MCF 10A (cell line): ENCODE results near the gene CREB3L2. TPM values are rescaled to one million over a fixed set of nuclear protein-coding genes. Genes with fewer than 3 reads are reported as not detected.
A peak's percentile ranks its signal among the peaks of the same experiment; 100 is the strongest.

Source experiments
- BruUV-seq: library from RNA; stranded (reverse); fragments of 400-500 nt; replicated peaks from 2 replicates; lab custom pipeline; 2021; lab: Mats Ljungman, UMichigan
- CTCF ChIA-PET: fragments of 300-600 bp; sonication (Branson Sonifier 250); formaldehyde crosslinking; extraction: SDS; loops from one replicate; lab custom pipeline; 2021; ENCODE audit warnings: antibody characterized with exemption, inconsistent platforms; lab: Yijun Ruan, JAX
- POLR2A ChIA-PET: fragments of 300-600, 350-650 bp; sonication (Branson Sonifier 250); formaldehyde crosslinking; extraction: SDS; loops from one replicate; lab custom pipeline; 2020; ENCODE audit warnings: antibody characterized with exemption, inconsistent platforms; lab: Yijun Ruan, JAX
- DNase-seq: peaks from one replicate; pipeline ENCODE4 v3.0.0-alpha.2; 2018; ENCODE audit not compliant: unreplicated experiment
- H3K27ac Mint-ChIP-seq: one replicate; pipeline ENCODE4 v1.8.0; 2022; ENCODE audit warnings: mild to moderate bottlenecking, low read depth, mixed read lengths; ENCODE audit not compliant: unreplicated experiment
- H3K27me3 Mint-ChIP-seq: one replicate; pipeline ENCODE4 v1.8.0; 2022; ENCODE audit warnings: mixed read lengths; ENCODE audit not compliant: insufficient read depth, unreplicated experiment
- H3K36me3 Mint-ChIP-seq: one replicate; pipeline ENCODE4 v1.8.0; 2022; ENCODE audit warnings: mild to moderate bottlenecking, moderate library complexity, mixed read lengths; ENCODE audit not compliant: insufficient read depth, unreplicated experiment
- H3K4me1 Mint-ChIP-seq: one replicate; pipeline ENCODE4 v1.8.0; 2022; ENCODE audit warnings: mixed read lengths; ENCODE audit not compliant: insufficient read depth, unreplicated experiment
- H3K4me3 Mint-ChIP-seq: one replicate; pipeline ENCODE4 v1.8.0; 2022; ENCODE audit warnings: mild to moderate bottlenecking, moderate library complexity, mixed read lengths; ENCODE audit not compliant: unreplicated experiment
- H3K9me3 Mint-ChIP-seq: one replicate; pipeline ENCODE4 v1.8.0; 2022; ENCODE audit warnings: mixed read lengths; ENCODE audit not compliant: unreplicated experiment
- intact Hi-C: fragments of 100-400 bp; cut with micrococcal nuclease; formaldehyde crosslinking; loops from 2 replicates; pipeline ENCODE4 v1.14.1; 2022
- total RNA-seq: library from RNA; stranded (reverse); gene quantifications from 2 replicates; pipeline ENCODE4 v1.2.3, GENCODE V29; 2022
- TF ChIP-seq, protein P1 (sequence below): fragments of 200-600 bp; IDR thresholded peaks from one replicate; pipeline ENCODE4 v1.8.0; 2022; ENCODE audit warnings: antibody characterized with exemption, mild to moderate bottlenecking; ENCODE audit not compliant: unreplicated experiment

Gene CREB3L2
- total RNA-seq, 1 experiment from 2014 or later, result 74.2 TPM

GRCh38 chr7:137925091-137925490, 76.8 kb downstream of the CREB3L2 start:
- Mint-ChIP-seq H3K4me1 (peaks cover 18% of the 10 kb centered on the region), H3K36me3 (peaks cover 34% of the 10 kb centered on the region)
- CTCF ChIA-PET, result interaction anchor here (1.1 to 2.8 kb wide), 3 partner anchors 21 to 269 kb away, joined by 4 to 19 read pairs (median 10); no protein-coding TSS in a partner anchor

GRCh38 chr7:137923380-137923779, 78.5 kb downstream of the CREB3L2 start:
- TF ChIP-seq, protein P1, sequence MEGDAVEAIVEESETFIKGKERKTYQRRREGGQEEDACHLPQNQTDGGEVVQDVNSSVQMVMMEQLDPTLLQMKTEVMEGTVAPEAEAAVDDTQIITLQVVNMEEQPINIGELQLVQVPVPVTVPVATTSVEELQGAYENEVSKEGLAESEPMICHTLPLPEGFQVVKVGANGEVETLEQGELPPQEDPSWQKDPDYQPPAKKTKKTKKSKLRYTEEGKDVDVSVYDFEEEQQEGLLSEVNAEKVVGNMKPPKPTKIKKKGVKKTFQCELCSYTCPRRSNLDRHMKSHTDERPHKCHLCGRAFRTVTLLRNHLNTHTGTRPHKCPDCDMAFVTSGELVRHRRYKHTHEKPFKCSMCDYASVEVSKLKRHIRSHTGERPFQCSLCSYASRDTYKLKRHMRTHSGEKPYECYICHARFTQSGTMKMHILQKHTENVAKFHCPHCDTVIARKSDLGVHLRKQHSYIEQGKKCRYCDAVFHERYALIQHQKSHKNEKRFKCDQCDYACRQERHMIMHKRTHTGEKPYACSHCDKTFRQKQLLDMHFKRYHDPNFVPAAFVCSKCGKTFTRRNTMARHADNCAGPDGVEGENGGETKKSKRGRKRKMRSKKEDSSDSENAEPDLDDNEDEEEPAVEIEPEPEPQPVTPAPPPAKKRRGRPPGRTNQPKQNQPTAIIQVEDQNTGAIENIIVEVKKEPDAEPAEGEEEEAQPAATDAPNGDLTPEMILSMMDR, result no peak
- intact Hi-C loops, result loop anchor here (5.0 kb wide), 1 partner anchor 79 kb away; the partner anchor contains the start of gene CREB3L2
- peaks cover 17% of the 10 kb centered on the region for H3K4me1 Mint-ChIP-seq
- no peak overlapping the region for H3K4me3 Mint-ChIP-seq
- CTCF ChIA-PET, result interaction anchor here (2.0 to 2.8 kb wide), 2 partner anchors 19 to 80 kb away, joined by 10 to 19 read pairs; no protein-coding TSS in a partner anchor
- POLR2A ChIA-PET, result interaction anchor here (1.1 to 1.2 kb wide), 2 partner anchors 8 to 77 kb away, joined by 4 read pairs; no protein-coding TSS in a partner anchor
- peak; percentile 57 for DNase-seq
- H3K36me3 Mint-ChIP-seq, result peaks cover 34% of the 10 kb centered on the region
- H3K27ac Mint-ChIP-seq, result peak overlapping the region; percentile 14
- H3K27me3 Mint-ChIP-seq, result no peaks in the 10 kb centered on the region
- no TSS peak for BruUV-seq
- no peaks in the 10 kb centered on the region for H3K9me3 Mint-ChIP-seq

More at GRCh38 chr7:137925091-137925490, 76.8 kb downstream of the CREB3L2 start:
- no peaks in the 10 kb centered on the region for H3K9me3 Mint-ChIP-seq
- intact Hi-C loops, result no loop called here
- BruUV-seq, result no TSS peak
- POLR2A ChIA-PET, result interaction anchor here (1.1 kb wide), 1 partner anchor 11 kb away, joined by 3 read pairs; no protein-coding TSS in a partner anchor
- TF ChIP-seq, protein P1, result no peak
- no peak overlapping the region for H3K4me3 Mint-ChIP-seq
- no peaks in the 10 kb centered on the region for H3K27me3 Mint-ChIP-seq
- H3K27ac Mint-ChIP-seq, result no peak overlapping the region
- no peak for DNase-seq

- peaks cover 36% of the 10 kb centered on the region for H3K36me3 Mint-ChIP-seq
- H3K27me3 Mint-ChIP-seq, result no peaks in the 10 kb centered on the region
- BruUV-seq, result no TSS peak
- TF ChIP-seq, protein P1, result no peak
- H3K27ac Mint-ChIP-seq, result no peak overlapping the region
- CTCF ChIA-PET, result interaction anchor here (0.6 to 2.2 kb wide), 8 partner anchors 14 to 294 kb away, joined by 3 to 13 read pairs (median 4); partner anchors contain the start of gene CREB3L2
- H3K9me3 Mint-ChIP-seq, result no peaks in the 10 kb centered on the region
- intact Hi-C loops, result loop anchor here (5.0 kb wide), 1 partner anchor 81 kb away; the partner anchor contains the start of gene CREB3L2
- peaks cover 17% of the 10 kb centered on the region for H3K4me1 Mint-ChIP-seq
- no peak for DNase-seq
- POLR2A ChIA-PET, result interaction anchor here (1.2 kb wide), 1 partner anchor 14 kb away, joined by 3 read pairs; no protein-coding TSS in a partner anchor
- H3K4me3 Mint-ChIP-seq, result no peak overlapping the region
Measured at GRCh38 chr7:137920637-137921399, 81.1 kb downstream of the CREB3L2 start.

DNA sequence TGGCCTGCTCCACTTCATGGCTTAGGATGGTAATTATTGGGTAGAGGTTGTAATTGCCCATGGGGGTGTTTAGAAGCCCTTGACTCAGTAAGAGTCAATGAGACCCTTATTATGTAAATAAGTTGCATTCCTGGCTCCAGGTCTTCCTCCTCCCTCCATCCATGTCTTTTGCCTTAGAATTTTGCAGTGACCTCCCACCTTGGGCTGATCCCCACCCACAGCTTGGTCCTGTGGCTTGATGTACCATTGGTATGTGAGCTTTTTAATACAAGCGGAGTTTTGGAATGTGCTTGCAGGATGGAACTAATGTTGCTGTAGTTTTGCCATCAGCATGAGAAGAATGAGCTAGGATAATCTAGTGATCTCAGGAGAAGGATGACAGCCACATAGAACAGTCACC, 81.9 kb downstream of the CREB3L2 start:
- CTCF ChIA-PET, result interaction anchor here (0.6 to 2.2 kb wide), 7 partner anchors 13 to 263 kb away, joined by 3 to 13 read pairs (median 5); partner anchors contain the start of gene CREB3L2
- intact Hi-C loops, result loop anchor here (5.0 kb wide), 1 partner anchor 82 kb away; the partner anchor contains the start of gene CREB3L2
- Mint-ChIP-seq H3K27me3 (no peaks in the 10 kb centered on the region), H3K4me1 (peaks cover 17% of the 10 kb centered on the region), H3K4me3 (no peak overlapping the region), H3K27ac (no peak overlapping the region), H3K9me3 (no peaks in the 10 kb centered on the region), H3K36me3 (peaks cover 41% of the 10 kb centered on the region)
- no TSS peak for BruUV-seq
- TF ChIP-seq, protein P1, result no peak
- POLR2A ChIA-PET, result interaction anchor here (1.2 kb wide), 1 partner anchor 13 kb away, joined by 3 read pairs; no protein-coding TSS in a partner anchor
- DNase-seq, result no peak
